ENCODE data around the gene MICALL1.

GRCh38 chr22:37991731-37992442 lies 85.8 kb downstream of the MICALL1 start:
- no peak for TF ChIP-seq POLR2AphosphoS5 (IDR thresholded peaks at IDR 0.05; ENCODE audit: low read depth, low read length)
- no peak for TF ChIP-seq POLR2A (IDR thresholded peaks at IDR 0.05; ENCODE audit: low read depth, low read length)
- no peak for TF ChIP-seq SPI1 (IDR thresholded peaks at IDR 0.05; ENCODE audit: low read depth, low read length)
